ENCODE measurements around the gene ADRA1B. TPM values are rescaled to one million over a fixed set of nuclear protein-coding genes. Genes with fewer than 3 reads are reported as not detected.

The ADRA1B gene
- total RNA-seq, 1 donor from 2014 or later = 1.9 TPM

DNA sequence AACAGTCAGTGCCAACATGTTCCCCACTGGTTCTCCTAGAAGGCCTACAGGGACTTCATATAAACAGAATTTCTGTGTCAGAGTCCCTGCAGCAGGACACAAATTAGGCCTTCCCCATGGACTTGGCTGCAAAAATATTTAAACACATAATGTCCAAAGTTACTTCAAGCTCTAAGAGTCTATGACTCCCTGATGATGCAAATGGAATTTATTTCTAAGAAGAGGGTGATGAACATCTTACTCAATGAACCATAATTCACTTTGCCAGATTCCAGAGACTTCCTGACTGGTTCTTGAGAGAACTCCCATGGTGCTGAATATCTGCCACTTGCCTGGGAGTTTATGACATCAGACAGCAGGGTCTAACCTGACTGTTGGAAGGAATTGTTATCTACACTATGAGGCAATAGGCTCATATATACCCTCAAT, 32.7 kb upstream of the ADRA1B start:
- DNase-seq (ENCODE audit: low read depth) (peak; percentile 79), FAIRE-seq (peak; percentile 96)
- no peak overlapping the region for H3K4me2 ChIP-seq (ENCODE audit: low read length)
- no peaks in the 10 kb centered on the region for H3K79me2 ChIP-seq (ENCODE audit: insufficient read depth, low read length)
- H3K4me3 ChIP-seq (ENCODE audit: insufficient read depth, low read depth, low read length) = no peak overlapping the region
- H3K9ac ChIP-seq (ENCODE audit: low read length) = no peak overlapping the region
- no peaks in the 10 kb centered on the region for H3K36me3 ChIP-seq (ENCODE audit: insufficient read depth, low read length)
- Mint-ChIP-seq H3K36me3 (ENCODE audit: low read depth, unreplicated experiment) (no peaks in the 10 kb centered on the region), H3K9me3 (ENCODE audit: unreplicated experiment) (peaks cover 2% of the 10 kb centered on the region), H3K4me1 (ENCODE audit: low read depth, unreplicated experiment) (peaks cover 10% of the 10 kb centered on the region), H3K27me3 (ENCODE audit: low read depth, unreplicated experiment) (peaks cover 9% of the 10 kb centered on the region), H3K27ac (ENCODE audit: unreplicated experiment) (no peak overlapping the region), H3K4me3 (ENCODE audit: unreplicated experiment) (no peak overlapping the region)
- H4K20me1 ChIP-seq (ENCODE audit: insufficient read depth, low read length) = no peaks in the 10 kb centered on the region
- H3K4me1 ChIP-seq (ENCODE audit: insufficient read depth, low read length) = peaks cover 21% of the 10 kb centered on the region
- no peak for TF ChIP-seq EZH2 (IDR thresholded peaks at IDR 0.05; ENCODE audit: insufficient read depth, low read length)
- TF ChIP-seq, protein P1, sequence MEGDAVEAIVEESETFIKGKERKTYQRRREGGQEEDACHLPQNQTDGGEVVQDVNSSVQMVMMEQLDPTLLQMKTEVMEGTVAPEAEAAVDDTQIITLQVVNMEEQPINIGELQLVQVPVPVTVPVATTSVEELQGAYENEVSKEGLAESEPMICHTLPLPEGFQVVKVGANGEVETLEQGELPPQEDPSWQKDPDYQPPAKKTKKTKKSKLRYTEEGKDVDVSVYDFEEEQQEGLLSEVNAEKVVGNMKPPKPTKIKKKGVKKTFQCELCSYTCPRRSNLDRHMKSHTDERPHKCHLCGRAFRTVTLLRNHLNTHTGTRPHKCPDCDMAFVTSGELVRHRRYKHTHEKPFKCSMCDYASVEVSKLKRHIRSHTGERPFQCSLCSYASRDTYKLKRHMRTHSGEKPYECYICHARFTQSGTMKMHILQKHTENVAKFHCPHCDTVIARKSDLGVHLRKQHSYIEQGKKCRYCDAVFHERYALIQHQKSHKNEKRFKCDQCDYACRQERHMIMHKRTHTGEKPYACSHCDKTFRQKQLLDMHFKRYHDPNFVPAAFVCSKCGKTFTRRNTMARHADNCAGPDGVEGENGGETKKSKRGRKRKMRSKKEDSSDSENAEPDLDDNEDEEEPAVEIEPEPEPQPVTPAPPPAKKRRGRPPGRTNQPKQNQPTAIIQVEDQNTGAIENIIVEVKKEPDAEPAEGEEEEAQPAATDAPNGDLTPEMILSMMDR (IDR thresholded peaks at IDR 0.05; ENCODE audit: insufficient read depth, low read depth, low read length) = no peak
- no peaks in the 10 kb centered on the region for H3K27me3 ChIP-seq (ENCODE audit: insufficient read depth, low read length)
- H3K9me3 ChIP-seq (ENCODE audit: insufficient read depth, low read depth, low read length) = no peaks in the 10 kb centered on the region
- no peak overlapping the region for H3K27ac ChIP-seq (ENCODE audit: low read depth, low read length)
- H2AFZ ChIP-seq (ENCODE audit: low read depth, low read length) = no peak overlapping the region

DNA sequence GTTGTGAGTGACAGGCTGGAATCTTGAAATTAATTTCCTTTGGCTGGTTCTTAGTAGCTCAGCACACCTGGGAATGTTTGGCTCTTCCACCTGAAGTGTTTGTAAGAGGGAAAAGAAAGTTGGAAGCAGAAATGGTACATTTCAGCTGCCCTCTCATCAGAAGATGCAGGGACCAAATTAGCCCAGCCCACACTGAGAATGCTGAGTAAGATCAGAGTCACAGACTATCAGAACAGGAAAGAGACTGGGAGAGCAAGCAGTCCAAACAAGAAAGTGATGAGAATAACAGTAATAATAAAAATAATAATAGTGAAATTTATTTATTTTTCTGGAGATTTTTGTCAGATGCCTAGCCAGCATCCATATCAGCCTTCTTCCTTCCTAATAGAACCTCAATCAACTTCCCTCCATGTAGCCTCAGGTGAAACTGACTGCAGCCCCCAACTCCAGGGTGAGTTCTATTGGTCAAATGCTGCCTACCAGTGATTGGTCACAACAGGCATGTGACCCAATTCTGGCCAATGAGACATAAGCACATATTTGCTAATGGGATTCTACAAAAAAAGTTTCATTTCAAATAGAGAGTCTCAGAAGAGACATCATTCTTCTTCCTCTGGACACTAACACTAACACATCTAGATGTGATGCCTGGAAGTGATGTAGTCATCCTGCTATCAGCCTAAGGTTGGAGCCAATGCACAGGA, 31.2 kb upstream of the ADRA1B start:
- DNase-seq (ENCODE audit: low read depth) (no peak), FAIRE-seq (peak; percentile 20)
- TF ChIP-seq, protein P1 (IDR thresholded peaks at IDR 0.05; ENCODE audit: insufficient read depth, low read depth, low read length) = no peak
- TF ChIP-seq EZH2 (IDR thresholded peaks at IDR 0.05; ENCODE audit: insufficient read depth, low read length) = no peak

GRCh38 chr5:159886296-159886695, 30.0 kb upstream of the ADRA1B start:
- FAIRE-seq (no peak), DNase-seq (ENCODE audit: low read depth) (no peak)
- Mint-ChIP-seq H3K27ac (ENCODE audit: unreplicated experiment) (no peak overlapping the region), H3K36me3 (ENCODE audit: low read depth, unreplicated experiment) (no peaks in the 10 kb centered on the region), H3K27me3 (ENCODE audit: low read depth, unreplicated experiment) (peaks cover 10% of the 10 kb centered on the region), H3K4me1 (ENCODE audit: low read depth, unreplicated experiment) (peaks cover 1% of the 10 kb centered on the region), H3K4me3 (ENCODE audit: unreplicated experiment) (no peak overlapping the region), H3K9me3 (ENCODE audit: unreplicated experiment) (no peaks in the 10 kb centered on the region)
- no peak overlapping the region for H3K4me3 ChIP-seq (ENCODE audit: insufficient read depth, low read depth, low read length)
- H2AFZ ChIP-seq (ENCODE audit: low read depth, low read length) = no peak overlapping the region
- H3K27me3 ChIP-seq (ENCODE audit: insufficient read depth, low read length) = no peaks in the 10 kb centered on the region
- no peak overlapping the region for H3K27ac ChIP-seq (ENCODE audit: low read depth, low read length)
- no peak overlapping the region for H3K9ac ChIP-seq (ENCODE audit: low read length)
- H3K36me3 ChIP-seq (ENCODE audit: insufficient read depth, low read length) = no peaks in the 10 kb centered on the region
- no peaks in the 10 kb centered on the region for H3K79me2 ChIP-seq (ENCODE audit: insufficient read depth, low read length)
- H3K9me3 ChIP-seq (ENCODE audit: insufficient read depth, low read depth, low read length) = no peaks in the 10 kb centered on the region
- H3K4me1 ChIP-seq (ENCODE audit: insufficient read depth, low read length) = peaks cover 12% of the 10 kb centered on the region
- no peaks in the 10 kb centered on the region for H4K20me1 ChIP-seq (ENCODE audit: insufficient read depth, low read length)
- no peak overlapping the region for H3K4me2 ChIP-seq (ENCODE audit: low read length)
- TF ChIP-seq, protein P1 (IDR thresholded peaks at IDR 0.05; ENCODE audit: insufficient read depth, low read depth, low read length) = no peak
- TF ChIP-seq EZH2 (IDR thresholded peaks at IDR 0.05; ENCODE audit: insufficient read depth, low read length) = no peak

More for the DNA sequence above, 31.2 kb upstream of the ADRA1B start:
- Histone ChIP-seq H3K4me3 (ENCODE audit: insufficient read depth, low read depth, low read length) (no peak overlapping the region), H4K20me1 (ENCODE audit: insufficient read depth, low read length) (no peaks in the 10 kb centered on the region), H3K4me2 (ENCODE audit: low read length) (no peak overlapping the region), H3K9me3 (ENCODE audit: insufficient read depth, low read depth, low read length) (no peaks in the 10 kb centered on the region), H2AFZ (ENCODE audit: low read depth, low read length) (no peak overlapping the region), H3K27me3 (ENCODE audit: insufficient read depth, low read length) (no peaks in the 10 kb centered on the region), H3K4me1 (ENCODE audit: insufficient read depth, low read length) (peaks cover 12% of the 10 kb centered on the region), H3K36me3 (ENCODE audit: insufficient read depth, low read length) (no peaks in the 10 kb centered on the region), H3K79me2 (ENCODE audit: insufficient read depth, low read length) (no peaks in the 10 kb centered on the region), H3K27ac (ENCODE audit: low read depth, low read length) (no peak overlapping the region), H3K9ac (ENCODE audit: low read length) (no peak overlapping the region)
- no peaks in the 10 kb centered on the region for H3K36me3 Mint-ChIP-seq (ENCODE audit: low read depth, unreplicated experiment)
- H3K27ac Mint-ChIP-seq (ENCODE audit: unreplicated experiment) = no peak overlapping the region
- H3K4me3 Mint-ChIP-seq (ENCODE audit: unreplicated experiment) = no peak overlapping the region
- peaks cover 12% of the 10 kb centered on the region for H3K27me3 Mint-ChIP-seq (ENCODE audit: low read depth, unreplicated experiment)
- no peaks in the 10 kb centered on the region for H3K4me1 Mint-ChIP-seq (ENCODE audit: low read depth, unreplicated experiment)
- H3K9me3 Mint-ChIP-seq (ENCODE audit: unreplicated experiment) = peaks cover 2% of the 10 kb centered on the region
